CD4-positive, alpha-beta T cell (primary cell): ENCODE measurements around the gene DNASE1L2. TPM values are rescaled to one million over a fixed set of nuclear protein-coding genes. Genes with fewer than 3 reads are reported as not detected.
A peak's percentile ranks its signal among the peaks of the same experiment; 100 is the strongest.

Experiments used
- ATAC-seq: fragments of 200-7000 bp; cut with Tn5 transposase; one replicate; pipeline ENCODE4 v1.10.0; 2022; ENCODE audit warnings: mild to moderate bottlenecking; ENCODE audit not compliant: poor library complexity
- CTCF ChIA-PET: fragments of 350-600 bp; sonication (Branson Sonifier 250); formaldehyde crosslinking; loops from one replicate; lab custom pipeline; 2021; ENCODE audit warnings: antibody characterized with exemption, inconsistent platforms; lab: Charles Lee
- POLR2A ChIA-PET: fragments of 350-600 bp; sonication (Branson Sonifier 250); formaldehyde crosslinking; loops from one replicate; lab custom pipeline; 2021; ENCODE audit warnings: antibody characterized with exemption, inconsistent platforms; lab: Charles Lee
- DNase-seq, 14 experiments: peaks; one replicate each; pipeline ENCODE4 v3.0.0-alpha.2; 2013 to 2020; ENCODE audit warnings: mixed read lengths in 2 of 14
- H3K27ac ChIP-seq, 2 donors: one replicate each; pipeline versions ENCODE4 v1.5.1 to v1.7.0; 2013; ENCODE audit warnings: low read length in 2 of 2, low read depth in 1 of 2, mild to moderate bottlenecking in 1 of 2
- H3K27me3 ChIP-seq, 2 experiments: 1 replicate in 1 of 2; 2 replicates in 1 of 2; pipeline versions ENCODE4 v1.6.1 to v1.7.0; 2013; ENCODE audit warnings: low read length in 2 of 2, control low read depth in 1 of 2, mild to moderate bottlenecking in 1 of 2, moderate library complexity in 1 of 2; ENCODE audit not compliant: insufficient read depth in 2 of 2, control insufficient read depth in 1 of 2
- H3K36me3 ChIP-seq: one replicate; pipeline ENCODE4 v1.6.1; 2013; ENCODE audit warnings: low read length, control low read depth; ENCODE audit not compliant: insufficient read depth
- H3K4me1 ChIP-seq: one replicate; pipeline ENCODE4 v1.6.1; 2013; ENCODE audit warnings: low read length, control low read depth; ENCODE audit not compliant: insufficient read depth
- H3K4me3 ChIP-seq: one replicate; pipeline ENCODE4 v1.5.1; 2013; ENCODE audit warnings: mild to moderate bottlenecking, low read length, moderate library complexity
- H3K9me3 ChIP-seq, 2 experiments: 1 replicate in 1 of 2; 2 replicates in 1 of 2; pipeline versions ENCODE4 v1.6.1 to v1.7.0; 2013; ENCODE audit warnings: low read length in 2 of 2, mild to moderate bottlenecking in 2 of 2, control low read depth in 1 of 2, moderate library complexity in 1 of 2; ENCODE audit not compliant: control insufficient read depth in 1 of 2, insufficient read depth in 1 of 2
- H3K27ac Mint-ChIP-seq: one replicate; pipeline ENCODE4 v1.8.0; 2020; ENCODE audit warnings: mixed read lengths
- H3K27me3 Mint-ChIP-seq: one replicate; pipeline ENCODE4 v1.8.0; 2021; ENCODE audit warnings: mixed read lengths
- H3K36me3 Mint-ChIP-seq: one replicate; pipeline ENCODE4 v1.8.0; 2021; ENCODE audit warnings: low read depth, mixed read lengths
- H3K4me1 Mint-ChIP-seq: one replicate; pipeline ENCODE4 v1.8.0; 2021; ENCODE audit warnings: low read depth, mixed read lengths
- H3K4me3 Mint-ChIP-seq: one replicate; pipeline ENCODE4 v1.8.0; 2020; ENCODE audit warnings: mild to moderate bottlenecking, mixed read lengths
- H3K9me3 Mint-ChIP-seq: one replicate; pipeline ENCODE4 v1.8.0; 2020; ENCODE audit warnings: mixed read lengths
- intact Hi-C, 2 experiments: fragments of 100-400 bp; cut with DNase I in 1 of 2; cut with micrococcal nuclease in 1 of 2; formaldehyde crosslinking; loops; one replicate each; pipeline versions ENCODE4 v1.15.1 to v1.9.0; 2023 to 2025; cut with DNase I, micrococcal nuclease
- total RNA-seq, 174 experiments: library from RNA in 2 of 174; stranded (reverse) in 2 of 174; gene quantifications; one replicate each; pipeline ENCODE4 v1.2.3 and lab custom pipeline; 2021 to 2026
- TF ChIP-seq, protein P1 (sequence below): fragments of 200-600 bp; IDR thresholded peaks from one replicate; pipeline ENCODE4 v1.8.0; 2022; ENCODE audit warnings: antibody characterized with exemption, mild to moderate bottlenecking

The DNASE1L2 gene
- total RNA-seq, 2 experiments from 2014 or later = 0.22 to 0.36 TPM

- Histone ChIP-seq H3K36me3 (no peaks in the 10 kb centered on the region), H3K27ac (no peak overlapping the region), H3K4me1 (peaks cover 25% of the 10 kb centered on the region), H3K27me3 (no peaks in the 10 kb centered on the region), H3K9me3 (no peaks in the 10 kb centered on the region), H3K4me3 (no peak overlapping the region)
- intact Hi-C loops = loop anchor here in 1 of 2 experiments (10.0 kb wide), 1 partner anchor 802 kb away; the partner anchor contains the start of gene UNKL
- ChIA-PET POLR2A (interaction anchor here (1.1 kb wide), 1 partner anchor 316 kb away, joined by 5 read pairs; no protein-coding TSS in a partner anchor), CTCF (no interaction called here)
- Mint-ChIP-seq H3K27me3 (no peaks in the 10 kb centered on the region), H3K9me3 (no peaks in the 10 kb centered on the region), H3K27ac (no peak overlapping the region), H3K4me1 (peaks cover 11% of the 10 kb centered on the region), H3K36me3 (no peaks in the 10 kb centered on the region), H3K4me3 (peak overlapping the region; percentile 56)
- ATAC-seq = no peak
- DNase-seq = no peak
- TF ChIP-seq, protein P1, sequence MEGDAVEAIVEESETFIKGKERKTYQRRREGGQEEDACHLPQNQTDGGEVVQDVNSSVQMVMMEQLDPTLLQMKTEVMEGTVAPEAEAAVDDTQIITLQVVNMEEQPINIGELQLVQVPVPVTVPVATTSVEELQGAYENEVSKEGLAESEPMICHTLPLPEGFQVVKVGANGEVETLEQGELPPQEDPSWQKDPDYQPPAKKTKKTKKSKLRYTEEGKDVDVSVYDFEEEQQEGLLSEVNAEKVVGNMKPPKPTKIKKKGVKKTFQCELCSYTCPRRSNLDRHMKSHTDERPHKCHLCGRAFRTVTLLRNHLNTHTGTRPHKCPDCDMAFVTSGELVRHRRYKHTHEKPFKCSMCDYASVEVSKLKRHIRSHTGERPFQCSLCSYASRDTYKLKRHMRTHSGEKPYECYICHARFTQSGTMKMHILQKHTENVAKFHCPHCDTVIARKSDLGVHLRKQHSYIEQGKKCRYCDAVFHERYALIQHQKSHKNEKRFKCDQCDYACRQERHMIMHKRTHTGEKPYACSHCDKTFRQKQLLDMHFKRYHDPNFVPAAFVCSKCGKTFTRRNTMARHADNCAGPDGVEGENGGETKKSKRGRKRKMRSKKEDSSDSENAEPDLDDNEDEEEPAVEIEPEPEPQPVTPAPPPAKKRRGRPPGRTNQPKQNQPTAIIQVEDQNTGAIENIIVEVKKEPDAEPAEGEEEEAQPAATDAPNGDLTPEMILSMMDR = no peak
Measured at GRCh38 chr16:2216330-2216729, 19.9 kb upstream of the DNASE1L2 start.

- intact Hi-C loops = loop anchor here (1.0 kb wide), 2 partner anchors 18 to 45 kb away; partner anchors contain the start of genes MLST8 (in 2 of the 2) and RNPS1 (in 1 of the 2)
- TF ChIP-seq, protein P1 = no peak
- H3K9me3 ChIP-seq = no peaks in the 10 kb centered on the region
Measured at GRCh38 chr16:2223221-2223941, 12.9 kb upstream of the DNASE1L2 start, which contains the start of gene E4F1. TSS of gene E4F1 (plus strand) at chr16:2223591. CDS start at chr16:2223614, 23 bp downstream.

GRCh38 chr16:2223942-2224486 is 12.2 kb upstream of the DNASE1L2 start:
- DNase-seq = peak in 8 of 14 experiments; percentile 9 to 58 (median 22)
- ChIA-PET POLR2A (interaction anchor here (1.6 kb wide), 1 partner anchor 9 kb away, joined by 4 read pairs; the partner anchor contains the start of gene PGP), CTCF (no interaction called here)
- no peaks in the 10 kb centered on the region for H3K36me3 Mint-ChIP-seq
- Histone ChIP-seq H3K27ac (peak overlapping the region; percentile 42 to 55), H3K4me1 (peaks cover 30% of the 10 kb centered on the region), H3K9me3 (no peaks in the 10 kb centered on the region), H3K36me3 (peaks cover 12% of the 10 kb centered on the region), H3K27me3 (no peaks in the 10 kb centered on the region), H3K4me3 (peak overlapping the region; percentile 80)
- peaks cover 15% of the 10 kb centered on the region for H3K4me1 Mint-ChIP-seq
- TF ChIP-seq, protein P1 = no peak
- peak overlapping the region; percentile 62 for H3K27ac Mint-ChIP-seq
- intact Hi-C loops = loop anchor here (1.0 kb wide), 2 partner anchors 19 to 44 kb away; partner anchors contain the start of genes MLST8 (in 2 of the 2) and RNPS1 (in 1 of the 2)
- no peaks in the 10 kb centered on the region for H3K9me3 Mint-ChIP-seq
- H3K27me3 Mint-ChIP-seq = no peaks in the 10 kb centered on the region
- peak; percentile 15 for ATAC-seq
- peak overlapping the region; percentile 89 for H3K4me3 Mint-ChIP-seq

More at GRCh38 chr16:2223221-2223941, 12.9 kb upstream of the DNASE1L2 start, which contains the start of gene E4F1:
- H3K4me3 ChIP-seq = peak within 1 kb of the TSS; percentile 80
- H3K4me1 ChIP-seq = peaks cover 30% of the 10 kb centered on the region
- H3K27ac Mint-ChIP-seq = peak within 1 kb of the TSS; percentile 62
- H3K27me3 Mint-ChIP-seq = no peaks in the 10 kb centered on the region
- H3K4me3 Mint-ChIP-seq = peak within 1 kb of the TSS; percentile 89
- ATAC-seq (peak; percentile 95), DNase-seq (peak; percentile 97 to 100 (median 99))
- no peaks in the 10 kb centered on the region for H3K36me3 Mint-ChIP-seq
- no peaks in the 10 kb centered on the region for H3K9me3 Mint-ChIP-seq
- POLR2A ChIA-PET = interaction anchor here (0.8 to 1.6 kb wide), 5 partner anchors 9 to 309 kb away, joined by 3 to 5 read pairs (median 4); partner anchors contain the start of genes AMDHD2, MLST8 and PGP
- peaks cover 15% of the 10 kb centered on the region for H3K4me1 Mint-ChIP-seq
- peaks cover 5% of the 10 kb centered on the region for H3K36me3 ChIP-seq
- H3K27ac ChIP-seq = peak within 1 kb of the TSS; percentile 42 to 55
- no peaks in the 10 kb centered on the region for H3K27me3 ChIP-seq
- CTCF ChIA-PET = no interaction called here
